ENCODE results near the gene PRKCH. TPM values are rescaled to one million over a fixed set of nuclear protein-coding genes. Genes with fewer than 3 reads are reported as not detected.

Gene PRKCH
- total and polyA plus RNA-seq, 3 donors from 2014 or later: 15.0 to 26.8 (median 25.4) TPM

DNA sequence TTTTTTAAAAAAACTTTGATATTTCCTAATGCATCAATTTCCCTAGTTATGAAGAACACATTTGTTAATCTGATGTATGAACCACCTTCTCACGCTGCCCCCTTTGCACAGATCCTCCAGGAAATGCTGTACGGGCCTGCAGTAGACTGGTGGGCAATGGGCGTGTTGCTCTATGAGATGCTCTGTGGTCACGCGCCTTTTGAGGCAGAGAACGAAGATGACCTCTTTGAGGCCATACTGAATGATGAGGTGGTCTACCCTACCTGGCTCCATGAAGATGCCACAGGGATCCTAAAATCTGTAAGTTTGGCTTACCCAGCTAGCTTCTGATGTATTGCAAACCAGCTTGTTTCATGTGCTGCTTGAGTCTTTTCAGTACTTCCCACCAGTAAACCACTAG is 208.9 kb downstream of the PRKCH start:
- Histone ChIP-seq H3K4me1 (peaks cover 46% of the 10 kb centered on the region), H3K27ac (no peak overlapping the region), H3K27me3 (no peaks in the 10 kb centered on the region), H3K9me3 (no peaks in the 10 kb centered on the region), H3K4me3 (no peak overlapping the region), H3K36me3 (ENCODE audit: low read depth, missing control alignments) (no peaks in the 10 kb centered on the region)
- WGBS, 2 donors: 82 to 83% methylated on average over 6 of the region's 6 CpGs
- no peak for DNase-seq
- intact Hi-C loops (cut with DNase I; ENCODE audit: low total_unique reads): no loop called here
- TF ChIP-seq POLR2A (IDR thresholded peaks at IDR 0.05): no peak
- TF ChIP-seq, protein P1, sequence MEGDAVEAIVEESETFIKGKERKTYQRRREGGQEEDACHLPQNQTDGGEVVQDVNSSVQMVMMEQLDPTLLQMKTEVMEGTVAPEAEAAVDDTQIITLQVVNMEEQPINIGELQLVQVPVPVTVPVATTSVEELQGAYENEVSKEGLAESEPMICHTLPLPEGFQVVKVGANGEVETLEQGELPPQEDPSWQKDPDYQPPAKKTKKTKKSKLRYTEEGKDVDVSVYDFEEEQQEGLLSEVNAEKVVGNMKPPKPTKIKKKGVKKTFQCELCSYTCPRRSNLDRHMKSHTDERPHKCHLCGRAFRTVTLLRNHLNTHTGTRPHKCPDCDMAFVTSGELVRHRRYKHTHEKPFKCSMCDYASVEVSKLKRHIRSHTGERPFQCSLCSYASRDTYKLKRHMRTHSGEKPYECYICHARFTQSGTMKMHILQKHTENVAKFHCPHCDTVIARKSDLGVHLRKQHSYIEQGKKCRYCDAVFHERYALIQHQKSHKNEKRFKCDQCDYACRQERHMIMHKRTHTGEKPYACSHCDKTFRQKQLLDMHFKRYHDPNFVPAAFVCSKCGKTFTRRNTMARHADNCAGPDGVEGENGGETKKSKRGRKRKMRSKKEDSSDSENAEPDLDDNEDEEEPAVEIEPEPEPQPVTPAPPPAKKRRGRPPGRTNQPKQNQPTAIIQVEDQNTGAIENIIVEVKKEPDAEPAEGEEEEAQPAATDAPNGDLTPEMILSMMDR (IDR thresholded peaks at IDR 0.05): no peak

GRCh38 chr14:61530896-61531295 is 209.5 kb downstream of the PRKCH start:
- intact Hi-C loops (cut with DNase I; ENCODE audit: low total_unique reads): no loop called here
- WGBS, 2 donors: 84 to 90% methylated on average over 5 of the region's 5 CpGs
- TF ChIP-seq POLR2A (IDR thresholded peaks at IDR 0.05): no peak
- TF ChIP-seq, protein P1 (IDR thresholded peaks at IDR 0.05): no peak
- H3K4me1 ChIP-seq: peaks cover 40% of the 10 kb centered on the region
- H3K27me3 ChIP-seq: no peaks in the 10 kb centered on the region
- H3K4me3 ChIP-seq: no peak overlapping the region
- DNase-seq: no peak
- no peaks in the 10 kb centered on the region for H3K9me3 ChIP-seq
- H3K36me3 ChIP-seq (ENCODE audit: low read depth, missing control alignments): no peaks in the 10 kb centered on the region
- H3K27ac ChIP-seq: peak overlapping the region in 1 of 2 donors; percentile 76

GRCh38 chr14:61531465-61532122 is 210.2 kb downstream of the PRKCH start:
- TF ChIP-seq, protein P1 (IDR thresholded peaks at IDR 0.05): no peak
- no peak for TF ChIP-seq POLR2A (IDR thresholded peaks at IDR 0.05)
- DNase-seq: no peak
- Histone ChIP-seq H3K4me3 (no peak overlapping the region), H3K4me1 (peaks cover 33% of the 10 kb centered on the region), H3K36me3 (ENCODE audit: low read depth, missing control alignments) (no peaks in the 10 kb centered on the region), H3K27me3 (no peaks in the 10 kb centered on the region), H3K9me3 (no peaks in the 10 kb centered on the region), H3K27ac (peak overlapping the region in 1 of 2 donors; percentile 76)
- intact Hi-C loops (cut with DNase I; ENCODE audit: low total_unique reads): no loop called here
- WGBS, 2 donors: 32 to 39% methylated on average over 5 of the region's 5 CpGs

DNA sequence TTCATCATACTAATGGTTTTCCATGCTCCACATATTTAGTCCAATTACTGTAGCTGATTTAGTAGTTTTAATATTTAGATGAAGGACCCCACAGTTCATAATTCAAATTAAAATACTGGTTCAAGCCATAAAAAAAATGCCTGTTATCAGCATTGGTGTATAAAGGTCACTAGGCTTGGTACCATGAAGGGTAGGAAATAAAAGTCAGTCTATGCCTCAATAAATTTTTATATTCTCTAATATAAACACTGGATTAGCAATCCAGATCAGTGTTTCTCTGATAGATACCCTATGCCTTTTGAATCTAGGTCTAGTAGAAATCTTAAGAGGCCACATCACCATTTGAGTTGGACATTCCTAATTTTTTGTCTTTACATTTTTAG is 210.7 kb downstream of the PRKCH start:
- intact Hi-C loops (cut with DNase I; ENCODE audit: low total_unique reads): no loop called here
- H3K36me3 ChIP-seq (ENCODE audit: low read depth, missing control alignments): no peaks in the 10 kb centered on the region
- TF ChIP-seq POLR2A (IDR thresholded peaks at IDR 0.05): no peak
- H3K4me3 ChIP-seq: no peak overlapping the region
- no peaks in the 10 kb centered on the region for H3K9me3 ChIP-seq
- no peaks in the 10 kb centered on the region for H3K27me3 ChIP-seq
- peaks cover 28% of the 10 kb centered on the region for H3K4me1 ChIP-seq
- DNase-seq: no peak
- H3K27ac ChIP-seq: peak overlapping the region in 1 of 2 donors; percentile 76

GRCh38 chr14:61532763-61533162 is 211.4 kb downstream of the PRKCH start:
- no peak for DNase-seq
- Histone ChIP-seq H3K27ac (peak overlapping the region in 1 of 2 donors; percentile 76), H3K27me3 (no peaks in the 10 kb centered on the region), H3K4me3 (no peak overlapping the region), H3K36me3 (ENCODE audit: low read depth, missing control alignments) (no peaks in the 10 kb centered on the region), H3K9me3 (no peaks in the 10 kb centered on the region), H3K4me1 (peaks cover 26% of the 10 kb centered on the region)
- WGBS, 2 donors: 63 to 66% methylated on average over 6 of the region's 6 CpGs
- intact Hi-C loops (cut with DNase I; ENCODE audit: low total_unique reads): no loop called here
- TF ChIP-seq, protein P1 (IDR thresholded peaks at IDR 0.05): no peak
- TF ChIP-seq POLR2A (IDR thresholded peaks at IDR 0.05): no peak
